ENCODE data around the gene IPO13. TPM values are rescaled to one million over a fixed set of nuclear protein-coding genes. Genes with fewer than 3 reads are reported as not detected.

The IPO13 gene
- polyA plus RNA-seq, 1 of the 3 experiments (the other 2 are of a cell fraction), result 15.5 TPM

DNA sequence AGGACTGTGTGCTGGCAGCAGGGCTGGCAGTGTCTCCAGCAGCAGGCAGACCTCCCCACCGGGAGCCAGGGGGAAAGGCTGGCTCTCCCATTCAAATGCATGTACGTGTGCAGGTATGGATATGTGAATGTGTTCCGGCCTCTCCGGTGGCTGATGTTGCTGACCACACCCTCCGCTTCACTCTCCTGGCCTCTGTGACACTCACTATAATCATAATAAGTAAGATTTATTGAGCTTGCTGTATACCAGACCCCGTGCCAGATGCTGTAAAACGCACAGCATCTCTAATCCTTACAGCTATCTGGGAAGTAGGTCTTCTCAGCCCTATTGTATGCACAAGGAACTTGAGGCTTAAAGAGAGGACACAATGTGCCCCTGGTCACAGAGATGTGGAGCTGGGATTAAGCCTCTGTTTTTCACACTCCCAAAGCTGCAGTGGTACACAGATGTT is 33.7 kb upstream of the IPO13 start:
- Histone ChIP-seq H4K20me1 (ENCODE audit: insufficient read depth) (no peaks in the 10 kb centered on the region), H3K27ac (ENCODE audit: low read depth in 2 of 2, low read length in 1 of 2) (peak overlapping the region in 1 of 2 experiments; percentile 82; a peak in 2 of 4 replicates), H3K27me3 (ENCODE audit: insufficient read depth) (no peaks in the 10 kb centered on the region), H3K9me3 (no peaks in the 10 kb centered on the region), H3K4me1 (ENCODE audit: control insufficient read depth in 1 of 2, insufficient read depth in 2 of 2, low read depth in 1 of 2, low read length in 1 of 2) (peaks cover 14 to 43% of the 10 kb centered on the region in 2 experiments; a peak in 3 of 4 replicates), H3K4me3 (ENCODE audit: low read depth in 2 of 2, low read length in 1 of 2) (no peak overlapping the region), H2AFZ (ENCODE audit: low read depth) (no peak overlapping the region), H3F3A (replicated peaks; ENCODE audit: insufficient read depth) (peaks cover 7% of the 10 kb centered on the region), H3K36me3 (replicated peaks in 1 of 2; ENCODE audit: control insufficient read depth in 1 of 2, insufficient read depth in 2 of 2, low read length in 1 of 2) (peaks cover 0 to 4% of the 10 kb centered on the region in 2 experiments), H3K9me2 (no peaks in the 10 kb centered on the region), H3K4me2 (no peak overlapping the region), H3K9ac (no peak overlapping the region), H3K79me2 (ENCODE audit: insufficient read depth) (no peaks in the 10 kb centered on the region)
- TF ChIP-seq ELF1 (IDR thresholded peaks at IDR 0.05), result no peak
- TF ChIP-seq, protein P1, sequence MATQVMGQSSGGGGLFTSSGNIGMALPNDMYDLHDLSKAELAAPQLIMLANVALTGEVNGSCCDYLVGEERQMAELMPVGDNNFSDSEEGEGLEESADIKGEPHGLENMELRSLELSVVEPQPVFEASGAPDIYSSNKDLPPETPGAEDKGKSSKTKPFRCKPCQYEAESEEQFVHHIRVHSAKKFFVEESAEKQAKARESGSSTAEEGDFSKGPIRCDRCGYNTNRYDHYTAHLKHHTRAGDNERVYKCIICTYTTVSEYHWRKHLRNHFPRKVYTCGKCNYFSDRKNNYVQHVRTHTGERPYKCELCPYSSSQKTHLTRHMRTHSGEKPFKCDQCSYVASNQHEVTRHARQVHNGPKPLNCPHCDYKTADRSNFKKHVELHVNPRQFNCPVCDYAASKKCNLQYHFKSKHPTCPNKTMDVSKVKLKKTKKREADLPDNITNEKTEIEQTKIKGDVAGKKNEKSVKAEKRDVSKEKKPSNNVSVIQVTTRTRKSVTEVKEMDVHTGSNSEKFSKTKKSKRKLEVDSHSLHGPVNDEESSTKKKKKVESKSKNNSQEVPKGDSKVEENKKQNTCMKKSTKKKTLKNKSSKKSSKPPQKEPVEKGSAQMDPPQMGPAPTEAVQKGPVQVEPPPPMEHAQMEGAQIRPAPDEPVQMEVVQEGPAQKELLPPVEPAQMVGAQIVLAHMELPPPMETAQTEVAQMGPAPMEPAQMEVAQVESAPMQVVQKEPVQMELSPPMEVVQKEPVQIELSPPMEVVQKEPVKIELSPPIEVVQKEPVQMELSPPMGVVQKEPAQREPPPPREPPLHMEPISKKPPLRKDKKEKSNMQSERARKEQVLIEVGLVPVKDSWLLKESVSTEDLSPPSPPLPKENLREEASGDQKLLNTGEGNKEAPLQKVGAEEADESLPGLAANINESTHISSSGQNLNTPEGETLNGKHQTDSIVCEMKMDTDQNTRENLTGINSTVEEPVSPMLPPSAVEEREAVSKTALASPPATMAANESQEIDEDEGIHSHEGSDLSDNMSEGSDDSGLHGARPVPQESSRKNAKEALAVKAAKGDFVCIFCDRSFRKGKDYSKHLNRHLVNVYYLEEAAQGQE (IDR thresholded peaks at IDR 0.05; ENCODE audit: low read depth, low read length), result no peak
- no peak for TF ChIP-seq USF2 (IDR thresholded peaks at IDR 0.05; ENCODE audit: borderline replicate concordance, low read depth, low read length)
- TF ChIP-seq RAD21 (IDR thresholded peaks at IDR 0.05; ENCODE audit: low read length), result 0 out of 2 replicates have a peak, but pooled peaks have one; percentile 8
- TF ChIP-seq, protein P2, sequence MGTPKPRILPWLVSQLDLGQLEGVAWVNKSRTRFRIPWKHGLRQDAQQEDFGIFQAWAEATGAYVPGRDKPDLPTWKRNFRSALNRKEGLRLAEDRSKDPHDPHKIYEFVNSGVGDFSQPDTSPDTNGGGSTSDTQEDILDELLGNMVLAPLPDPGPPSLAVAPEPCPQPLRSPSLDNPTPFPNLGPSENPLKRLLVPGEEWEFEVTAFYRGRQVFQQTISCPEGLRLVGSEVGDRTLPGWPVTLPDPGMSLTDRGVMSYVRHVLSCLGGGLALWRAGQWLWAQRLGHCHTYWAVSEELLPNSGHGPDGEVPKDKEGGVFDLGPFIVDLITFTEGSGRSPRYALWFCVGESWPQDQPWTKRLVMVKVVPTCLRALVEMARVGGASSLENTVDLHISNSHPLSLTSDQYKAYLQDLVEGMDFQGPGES (IDR thresholded peaks at IDR 0.05; ENCODE audit: low read depth, low read length), result no peak
- TF ChIP-seq FOXM1 (IDR thresholded peaks at IDR 0.05; ENCODE audit: low read depth), result no peak
- TF ChIP-seq POLR2AphosphoS5 (IDR thresholded peaks at IDR 0.05; ENCODE audit: low read depth, low read length), result no peak
- TF ChIP-seq, protein P3, sequence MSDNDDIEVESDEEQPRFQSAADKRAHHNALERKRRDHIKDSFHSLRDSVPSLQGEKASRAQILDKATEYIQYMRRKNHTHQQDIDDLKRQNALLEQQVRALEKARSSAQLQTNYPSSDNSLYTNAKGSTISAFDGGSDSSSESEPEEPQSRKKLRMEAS (IDR thresholded peaks at IDR 0.05; ENCODE audit: low read depth), result no peak
- TF ChIP-seq GABPA (IDR thresholded peaks at IDR 0.05; ENCODE audit: low read depth), result no peak
- TF ChIP-seq RXRA (IDR thresholded peaks at IDR 0.05; ENCODE audit: borderline replicate concordance, low read depth), result no peak
- no peak for TF ChIP-seq FOSL2 (IDR thresholded peaks at IDR 0.05; ENCODE audit: borderline replicate concordance, low read depth)
- no peak for TF ChIP-seq EZH2phosphoT487 (IDR thresholded peaks at IDR 0.05; ENCODE audit: borderline replicate concordance, low read depth)
- peak in 1 of 2 experiments; percentile 54; a peak in 1 of 4 replicates for TF ChIP-seq EP300 (IDR thresholded peaks at IDR 0.05; ENCODE audit: borderline replicate concordance in 1 of 2, low read depth in 1 of 2, low read length in 1 of 2)
- TF ChIP-seq, protein P4, sequence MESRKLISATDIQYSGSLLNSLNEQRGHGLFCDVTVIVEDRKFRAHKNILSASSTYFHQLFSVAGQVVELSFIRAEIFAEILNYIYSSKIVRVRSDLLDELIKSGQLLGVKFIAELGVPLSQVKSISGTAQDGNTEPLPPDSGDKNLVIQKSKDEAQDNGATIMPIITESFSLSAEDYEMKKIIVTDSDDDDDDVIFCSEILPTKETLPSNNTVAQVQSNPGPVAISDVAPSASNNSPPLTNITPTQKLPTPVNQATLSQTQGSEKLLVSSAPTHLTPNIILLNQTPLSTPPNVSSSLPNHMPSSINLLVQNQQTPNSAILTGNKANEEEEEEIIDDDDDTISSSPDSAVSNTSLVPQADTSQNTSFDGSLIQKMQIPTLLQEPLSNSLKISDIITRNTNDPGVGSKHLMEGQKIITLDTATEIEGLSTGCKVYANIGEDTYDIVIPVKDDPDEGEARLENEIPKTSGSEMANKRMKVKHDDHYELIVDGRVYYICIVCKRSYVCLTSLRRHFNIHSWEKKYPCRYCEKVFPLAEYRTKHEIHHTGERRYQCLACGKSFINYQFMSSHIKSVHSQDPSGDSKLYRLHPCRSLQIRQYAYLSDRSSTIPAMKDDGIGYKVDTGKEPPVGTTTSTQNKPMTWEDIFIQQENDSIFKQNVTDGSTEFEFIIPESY (IDR thresholded peaks at IDR 0.05; ENCODE audit: borderline replicate concordance, low read depth), result no peak
- no peak for TF ChIP-seq TCF12 (IDR thresholded peaks at IDR 0.05)
- peak; percentile 57; the same call in 1 of the 2 replicates for TF ChIP-seq GATA2 (CRISPR knock-in tag; IDR thresholded peaks at IDR 0.05)
- TF ChIP-seq FOXJ3 (CRISPR knock-in tag; IDR thresholded peaks at IDR 0.05), result no peak
- no peak for TF ChIP-seq RFX5 (IDR thresholded peaks at IDR 0.05; ENCODE audit: low read length)
- TF ChIP-seq, protein P5, sequence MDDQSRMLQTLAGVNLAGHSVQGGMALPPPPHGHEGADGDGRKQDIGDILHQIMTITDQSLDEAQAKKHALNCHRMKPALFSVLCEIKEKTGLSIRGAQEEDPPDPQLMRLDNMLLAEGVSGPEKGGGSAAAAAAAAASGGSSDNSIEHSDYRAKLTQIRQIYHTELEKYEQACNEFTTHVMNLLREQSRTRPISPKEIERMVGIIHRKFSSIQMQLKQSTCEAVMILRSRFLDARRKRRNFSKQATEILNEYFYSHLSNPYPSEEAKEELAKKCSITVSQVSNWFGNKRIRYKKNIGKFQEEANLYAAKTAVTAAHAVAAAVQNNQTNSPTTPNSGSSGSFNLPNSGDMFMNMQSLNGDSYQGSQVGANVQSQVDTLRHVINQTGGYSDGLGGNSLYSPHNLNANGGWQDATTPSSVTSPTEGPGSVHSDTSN (IDR thresholded peaks at IDR 0.05), result no peak
- POLR2A ChIA-PET, result interaction anchor here (0.6 to 1.9 kb wide), 5 partner anchors 13 to 247 kb away, joined by 3 to 6 read pairs (median 3); no protein-coding TSS in a partner anchor
- peak; percentile 56 for DNase-seq
- CTCF ChIA-PET, result interaction anchor here (0.6 to 16.3 kb wide), 6 partner anchors 20 to 352 kb away, joined by 3 to 175 read pairs (median 3); partner anchors contain the start of gene ARTN
- WGBS (ENCODE audit: low lambda C conversion rate), result 70% methylated on average over 3 of the region's 7 CpGs

Data from SK-N-SH (cell line).